ENCODE results near the gene PLXND1. TPM values are rescaled to one million over a fixed set of nuclear protein-coding genes. Genes with fewer than 3 reads are reported as not detected.
A peak's percentile ranks its signal among the peaks of the same experiment; 100 is the strongest.

The PLXND1 gene
- total and polyA plus RNA-seq, 9 donors = 91.2 to 175 (median 141) TPM

DNA sequence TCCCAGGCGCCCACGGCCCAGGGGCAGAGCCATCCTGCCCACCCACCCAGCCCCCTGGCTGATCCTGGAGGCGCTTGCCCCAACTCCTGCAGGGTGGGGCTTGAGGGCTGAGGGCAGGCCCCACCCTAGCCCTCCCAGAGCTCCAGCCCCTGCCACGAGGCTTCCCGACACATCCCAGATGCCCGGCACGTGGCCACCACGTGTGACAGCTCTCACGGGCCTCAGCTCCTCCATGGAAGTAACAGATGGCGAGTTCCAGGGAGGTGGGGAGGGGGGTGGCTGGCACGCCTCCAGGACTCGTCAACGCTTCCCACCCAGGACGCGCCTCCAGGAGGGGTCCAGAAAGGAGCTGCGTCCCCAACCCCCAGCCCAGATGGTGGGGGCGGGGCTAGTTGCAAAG, 29.1 kb downstream of the PLXND1 start:
- no peak overlapping the region for H3K4me3 ChIP-seq (ENCODE audit: low read length)
- H3K9me3 ChIP-seq (replicated peaks; ENCODE audit: control insufficient read depth, low read depth, low read length) = no peaks in the 10 kb centered on the region
- 34% methylated on average over 10 of the region's 17 CpGs for WGBS (ENCODE audit: insufficient coverage)
- peak overlapping the region; percentile 59 for H3K27ac ChIP-seq (ENCODE audit: low read length)
- peaks cover 36% of the 10 kb centered on the region for H3K4me1 ChIP-seq (ENCODE audit: control insufficient read depth, insufficient read depth, low read length)
- DNase-seq = peak; percentile 78
- peaks cover 61% of the 10 kb centered on the region for H3K36me3 ChIP-seq (ENCODE audit: control insufficient read depth, insufficient read depth, low read length)
- no peaks in the 10 kb centered on the region for H3K27me3 ChIP-seq (ENCODE audit: control insufficient read depth, insufficient read depth, low read length)

DNA sequence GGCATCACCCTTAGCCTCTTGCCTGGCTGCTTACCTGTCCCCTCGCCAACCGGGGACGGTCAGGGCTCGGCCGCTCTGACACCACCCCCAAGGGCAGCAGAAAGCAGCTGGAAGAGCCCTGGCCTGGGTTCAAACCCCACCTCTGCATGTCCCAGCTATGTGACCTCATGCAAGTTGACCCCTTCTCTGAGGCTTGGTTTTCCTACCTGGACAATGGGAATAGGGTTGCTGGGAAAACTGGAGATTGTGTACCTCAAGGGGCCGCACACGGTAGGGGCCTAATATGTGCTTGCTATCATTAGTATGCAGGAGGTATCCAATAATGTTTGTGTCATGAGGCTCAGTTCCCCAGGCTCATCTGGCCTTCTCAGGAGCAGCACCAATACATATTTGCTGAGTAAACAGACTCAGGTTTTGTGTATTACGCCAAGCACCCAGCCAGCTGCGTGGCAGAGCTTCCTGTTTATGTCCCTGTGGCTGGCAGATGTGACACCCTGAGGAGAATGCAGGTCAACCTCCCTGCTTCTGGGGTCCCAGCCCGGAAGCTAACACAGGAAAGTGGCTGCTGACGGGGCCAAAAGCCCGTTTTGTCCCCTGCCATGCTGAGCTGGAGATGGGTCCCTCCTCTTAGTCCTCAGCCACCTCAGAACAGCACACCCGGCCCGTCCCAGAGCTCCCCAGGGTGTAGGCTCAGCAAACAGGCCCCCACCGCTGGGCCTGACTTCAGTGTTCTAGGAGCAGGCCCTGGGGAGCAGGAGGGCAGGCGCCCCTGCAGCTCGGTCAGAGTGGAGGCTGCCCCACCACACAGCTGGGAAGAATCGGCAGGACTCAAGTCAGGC, 29.7 kb downstream of the PLXND1 start:
- Histone ChIP-seq H3K27me3 (ENCODE audit: control insufficient read depth, insufficient read depth, low read length) (no peaks in the 10 kb centered on the region), H3K4me3 (ENCODE audit: low read length) (no peak overlapping the region), H3K36me3 (ENCODE audit: control insufficient read depth, insufficient read depth, low read length) (peaks cover 61% of the 10 kb centered on the region), H3K27ac (ENCODE audit: low read length) (peak overlapping the region; percentile 59), H3K9me3 (replicated peaks; ENCODE audit: control insufficient read depth, low read depth, low read length) (no peaks in the 10 kb centered on the region), H3K4me1 (ENCODE audit: control insufficient read depth, insufficient read depth, low read length) (peaks cover 36% of the 10 kb centered on the region)
- peak; percentile 78 for DNase-seq
- 64% methylated on average over 13 of the region's 18 CpGs for WGBS (ENCODE audit: insufficient coverage)

DNA sequence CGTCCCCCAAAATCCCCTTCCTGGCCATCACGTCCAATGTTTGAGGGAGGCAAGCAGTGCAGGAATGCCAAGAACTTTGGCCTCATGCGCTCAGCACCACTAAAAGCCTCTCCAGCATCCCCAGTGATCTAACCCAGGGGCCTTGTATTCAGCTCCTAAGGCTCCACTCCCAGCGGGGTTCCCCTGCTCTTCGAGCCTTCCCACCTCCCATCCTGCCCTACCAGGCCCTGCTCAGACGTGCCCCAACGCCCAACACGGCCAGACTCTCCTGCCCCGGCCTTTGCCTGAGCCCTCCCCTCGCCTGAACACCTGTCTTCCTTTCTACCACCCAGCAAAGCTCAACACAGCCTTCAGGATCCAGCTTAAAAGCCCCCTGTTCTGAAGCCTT, 30.5 kb downstream of the PLXND1 start:
- H3K4me1 ChIP-seq (ENCODE audit: control insufficient read depth, insufficient read depth, low read length) = peaks cover 36% of the 10 kb centered on the region
- no peaks in the 10 kb centered on the region for H3K9me3 ChIP-seq (replicated peaks; ENCODE audit: control insufficient read depth, low read depth, low read length)

DNA sequence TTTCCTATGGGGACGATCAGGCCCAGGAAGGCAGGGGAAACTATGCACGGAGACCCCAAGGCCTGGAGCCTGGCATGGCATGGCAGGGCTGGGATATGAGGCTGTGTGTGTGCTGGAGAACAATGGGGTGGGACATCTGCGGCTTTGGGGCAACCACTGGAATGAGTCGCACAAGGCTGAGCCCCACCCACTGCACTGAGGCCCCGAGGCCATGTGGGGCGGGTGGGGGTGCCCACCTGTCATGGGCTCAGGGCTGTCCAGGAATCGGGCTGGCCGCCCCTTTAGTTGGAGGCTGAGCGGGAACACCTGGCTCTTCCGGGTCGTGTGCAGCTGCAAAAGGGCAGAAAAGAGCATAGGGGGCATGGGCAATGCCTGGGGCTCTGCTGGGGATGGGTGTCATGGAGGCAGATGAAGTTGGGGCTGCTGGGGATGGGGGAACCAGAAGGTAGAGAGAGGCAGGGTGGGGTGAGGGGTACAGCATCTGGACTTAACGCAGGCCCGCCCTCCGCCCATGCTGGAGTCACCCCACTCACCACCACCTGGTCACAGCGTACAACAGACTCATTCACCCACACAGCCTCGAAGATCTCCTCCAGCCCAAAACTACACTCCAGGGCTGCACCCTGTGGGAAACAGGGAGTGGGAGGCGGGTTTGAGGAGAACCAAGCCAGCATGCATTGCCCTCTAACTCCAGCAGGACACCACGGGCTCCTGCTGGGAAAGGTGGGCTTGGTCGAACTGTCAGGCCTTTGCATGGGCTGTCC, 31.1 kb downstream of the PLXND1 start:
- H3K27ac ChIP-seq (ENCODE audit: low read length) = no peak overlapping the region
- 79% methylated on average over 11 of the region's 19 CpGs for WGBS (ENCODE audit: insufficient coverage)
- DNase-seq = no peak
- H3K27me3 ChIP-seq (ENCODE audit: control insufficient read depth, insufficient read depth, low read length) = no peaks in the 10 kb centered on the region
- no peaks in the 10 kb centered on the region for H3K9me3 ChIP-seq (replicated peaks; ENCODE audit: control insufficient read depth, low read depth, low read length)
- no peak overlapping the region for H3K4me3 ChIP-seq (ENCODE audit: low read length)
- H3K36me3 ChIP-seq (ENCODE audit: control insufficient read depth, insufficient read depth, low read length) = peaks cover 61% of the 10 kb centered on the region
- peaks cover 36% of the 10 kb centered on the region for H3K4me1 ChIP-seq (ENCODE audit: control insufficient read depth, insufficient read depth, low read length)

More for the DNA sequence above, 30.5 kb downstream of the PLXND1 start:
- DNase-seq = no peak
- no peaks in the 10 kb centered on the region for H3K27me3 ChIP-seq (ENCODE audit: control insufficient read depth, insufficient read depth, low read length)
- no peak overlapping the region for H3K27ac ChIP-seq (ENCODE audit: low read length)
- H3K36me3 ChIP-seq (ENCODE audit: control insufficient read depth, insufficient read depth, low read length) = peaks cover 61% of the 10 kb centered on the region
- H3K4me3 ChIP-seq (ENCODE audit: low read length) = no peak overlapping the region
- 68% methylated on average over 10 of the region's 10 CpGs for WGBS (ENCODE audit: insufficient coverage)

DNA sequence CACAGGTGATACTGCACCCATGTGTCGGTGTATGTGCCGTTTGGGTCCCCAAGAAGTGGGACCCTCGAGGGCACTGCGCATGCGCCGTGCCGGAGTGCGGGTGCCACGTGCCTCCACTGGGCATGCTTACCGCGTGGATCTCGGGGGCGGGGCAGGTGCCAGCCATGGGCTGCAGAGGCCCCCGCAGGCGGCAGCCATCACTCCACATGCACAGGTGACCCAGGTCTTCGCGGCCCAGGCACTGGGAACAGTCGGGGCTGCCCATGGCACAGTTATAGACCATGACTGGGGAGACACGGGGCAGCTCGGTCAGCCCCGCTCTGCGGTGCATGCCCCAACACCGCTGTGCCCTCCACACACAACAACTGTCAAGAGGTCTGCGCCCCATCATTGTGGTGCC, 32.3 kb downstream of the PLXND1 start:
- 93% methylated on average over 24 of the region's 24 CpGs for WGBS (ENCODE audit: insufficient coverage)
- Histone ChIP-seq H3K36me3 (ENCODE audit: control insufficient read depth, insufficient read depth, low read length) (peaks cover 69% of the 10 kb centered on the region), H3K4me3 (ENCODE audit: low read length) (no peak overlapping the region), H3K27ac (ENCODE audit: low read length) (no peak overlapping the region), H3K9me3 (replicated peaks; ENCODE audit: control insufficient read depth, low read depth, low read length) (no peaks in the 10 kb centered on the region), H3K4me1 (ENCODE audit: control insufficient read depth, insufficient read depth, low read length) (peaks cover 36% of the 10 kb centered on the region), H3K27me3 (ENCODE audit: control insufficient read depth, insufficient read depth, low read length) (no peaks in the 10 kb centered on the region)
- DNase-seq = no peak

DNA sequence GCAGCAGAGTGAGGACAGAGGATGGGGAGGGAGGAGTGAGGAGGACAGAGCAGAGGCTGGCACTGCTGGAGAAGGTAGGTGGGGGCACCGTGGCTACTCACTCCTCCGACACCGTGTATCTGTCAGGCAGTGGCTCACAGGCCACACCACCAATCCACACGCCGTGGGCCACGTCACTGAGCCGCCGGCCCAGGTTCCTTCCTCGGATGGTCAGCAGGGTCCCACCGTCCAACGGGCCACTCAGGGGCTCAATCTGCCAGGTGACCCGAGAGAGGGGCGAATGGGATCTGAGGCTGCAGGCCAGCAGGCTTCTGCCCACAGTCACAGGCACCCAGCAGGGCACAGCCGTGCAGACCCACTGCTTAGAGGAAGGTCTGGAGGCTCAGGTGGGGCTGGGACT, 33.0 kb downstream of the PLXND1 start:
- 88% methylated on average over 14 of the region's 14 CpGs for WGBS (ENCODE audit: insufficient coverage)
- Histone ChIP-seq H3K4me1 (ENCODE audit: control insufficient read depth, insufficient read depth, low read length) (peaks cover 32% of the 10 kb centered on the region), H3K27me3 (ENCODE audit: control insufficient read depth, insufficient read depth, low read length) (no peaks in the 10 kb centered on the region), H3K9me3 (replicated peaks; ENCODE audit: control insufficient read depth, low read depth, low read length) (no peaks in the 10 kb centered on the region), H3K27ac (ENCODE audit: low read length) (no peak overlapping the region), H3K4me3 (ENCODE audit: low read length) (no peak overlapping the region), H3K36me3 (ENCODE audit: control insufficient read depth, insufficient read depth, low read length) (peaks cover 69% of the 10 kb centered on the region)
- no peak for DNase-seq

DNA sequence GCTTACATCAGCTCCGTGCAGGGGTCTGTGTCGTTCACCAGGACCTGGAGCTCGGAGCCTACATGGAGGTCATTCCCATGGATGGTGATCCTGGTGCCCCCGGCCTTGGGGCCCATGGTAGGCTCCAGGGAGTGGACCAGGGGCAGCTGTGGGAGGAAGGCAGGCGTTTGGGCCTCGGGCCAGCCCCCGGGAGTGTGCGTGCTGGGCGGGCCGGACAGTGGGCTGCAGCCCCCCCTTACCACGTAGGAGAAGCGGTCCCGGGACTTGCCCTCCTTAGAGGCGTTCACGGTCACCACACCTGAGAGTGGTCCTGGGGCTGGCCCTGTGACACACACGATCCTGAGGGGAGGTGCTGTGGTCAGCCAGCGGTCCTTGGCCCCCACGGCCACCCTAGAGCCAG, 33.9 kb downstream of the PLXND1 start:
- Histone ChIP-seq H3K4me1 (ENCODE audit: control insufficient read depth, insufficient read depth, low read length) (peaks cover 26% of the 10 kb centered on the region), H3K9me3 (replicated peaks; ENCODE audit: control insufficient read depth, low read depth, low read length) (no peaks in the 10 kb centered on the region), H3K4me3 (ENCODE audit: low read length) (no peak overlapping the region), H3K27me3 (ENCODE audit: control insufficient read depth, insufficient read depth, low read length) (no peaks in the 10 kb centered on the region), H3K36me3 (ENCODE audit: control insufficient read depth, insufficient read depth, low read length) (peaks cover 61% of the 10 kb centered on the region), H3K27ac (ENCODE audit: low read length) (no peak overlapping the region)
- DNase-seq = no peak
- WGBS (ENCODE audit: insufficient coverage) = 76% methylated on average over 18 of the region's 18 CpGs

DNA sequence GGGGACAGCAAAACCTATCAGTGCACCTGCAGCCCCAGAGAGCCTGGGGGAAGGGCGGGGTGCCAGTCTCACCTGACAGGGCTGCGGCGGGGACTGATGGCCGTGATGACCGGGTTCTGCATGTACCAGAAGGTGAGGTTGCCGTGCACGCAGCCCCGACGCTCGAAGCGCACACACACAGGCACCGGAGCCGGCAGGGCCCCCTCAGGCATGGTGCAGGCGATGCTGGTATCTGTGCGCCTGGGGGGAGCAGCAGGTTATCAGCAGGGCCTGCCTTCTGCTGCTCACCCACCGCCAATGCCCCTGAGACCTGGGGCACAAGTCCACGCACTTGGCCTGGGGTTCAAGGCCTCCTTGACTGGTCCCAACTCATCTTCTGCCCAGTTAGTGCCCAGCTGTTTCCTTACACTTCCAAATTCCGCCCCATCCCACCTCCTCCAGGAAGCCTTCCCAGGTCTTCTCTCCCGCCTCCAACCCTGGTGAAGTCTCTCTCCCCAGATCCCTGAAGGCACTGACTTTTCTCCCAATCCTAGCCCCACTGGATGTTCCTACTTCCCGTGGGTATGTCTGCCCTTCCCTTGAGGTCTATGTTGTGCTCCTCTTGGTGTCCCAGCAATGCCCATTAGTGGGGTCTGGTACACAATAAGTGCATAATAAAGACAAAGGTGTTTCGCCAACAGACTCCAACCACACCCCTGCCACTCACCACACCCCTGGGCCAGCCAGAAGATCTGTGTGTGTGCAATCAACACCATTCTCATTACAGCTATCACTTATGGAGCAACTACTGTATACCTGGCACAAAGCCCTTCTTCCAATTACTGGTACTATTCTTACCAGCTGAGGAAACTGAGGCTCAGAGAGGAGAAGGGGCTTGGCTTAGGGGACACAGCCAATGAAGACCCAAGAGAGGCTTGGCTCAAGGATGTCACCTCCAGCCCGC, 34.6 kb downstream of the PLXND1 start:
- no peak overlapping the region for H3K27ac ChIP-seq (ENCODE audit: low read length)
- no peak for DNase-seq
- 94% methylated on average over 21 of the region's 22 CpGs for WGBS (ENCODE audit: insufficient coverage)
- no peaks in the 10 kb centered on the region for H3K9me3 ChIP-seq (replicated peaks; ENCODE audit: control insufficient read depth, low read depth, low read length)
- H3K27me3 ChIP-seq (ENCODE audit: control insufficient read depth, insufficient read depth, low read length) = no peaks in the 10 kb centered on the region
- peaks cover 26% of the 10 kb centered on the region for H3K4me1 ChIP-seq (ENCODE audit: control insufficient read depth, insufficient read depth, low read length)
- H3K36me3 ChIP-seq (ENCODE audit: control insufficient read depth, insufficient read depth, low read length) = peaks cover 62% of the 10 kb centered on the region
- H3K4me3 ChIP-seq (ENCODE audit: low read length) = no peak overlapping the region

DNA sequence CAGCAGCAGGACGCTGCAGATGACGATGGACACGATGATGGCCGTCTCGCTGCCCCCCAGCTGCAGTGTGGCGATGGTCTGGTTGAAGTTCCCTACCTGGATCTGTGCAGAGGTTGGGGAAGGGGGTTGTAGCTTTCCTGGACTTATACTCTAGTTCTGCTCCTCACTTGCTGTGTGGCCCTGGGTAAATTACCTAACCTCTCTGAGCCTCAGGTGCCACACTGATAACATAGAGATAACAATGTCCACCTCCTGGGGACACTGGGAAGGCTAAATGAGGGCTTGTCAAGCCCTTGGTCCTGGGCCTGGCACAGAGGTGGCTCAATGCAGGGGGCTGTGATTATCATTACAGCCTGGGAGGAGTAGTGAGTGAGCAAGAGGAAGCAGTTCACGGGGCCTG, 36.6 kb downstream of the PLXND1 start:
- WGBS (ENCODE audit: insufficient coverage) = 79% methylated on average over 5 of the region's 7 CpGs
- H3K9me3 ChIP-seq (replicated peaks; ENCODE audit: control insufficient read depth, low read depth, low read length) = no peaks in the 10 kb centered on the region
- H3K27ac ChIP-seq (ENCODE audit: low read length) = no peak overlapping the region
- H3K36me3 ChIP-seq (ENCODE audit: control insufficient read depth, insufficient read depth, low read length) = peaks cover 64% of the 10 kb centered on the region
- H3K4me1 ChIP-seq (ENCODE audit: control insufficient read depth, insufficient read depth, low read length) = peaks cover 27% of the 10 kb centered on the region
- H3K4me3 ChIP-seq (ENCODE audit: low read length) = no peak overlapping the region
- no peaks in the 10 kb centered on the region for H3K27me3 ChIP-seq (ENCODE audit: control insufficient read depth, insufficient read depth, low read length)
- DNase-seq = no peak

Measured in muscle of leg (tissue), 11 donors.